AG04450 (cell line): ENCODE results near the gene DPCD. TPM values are rescaled to one million over a fixed set of nuclear protein-coding genes. Genes with fewer than 3 reads are reported as not detected.

Experiments
- CTCF ChIA-PET: fragments of 300-600, 350-600 bp; formaldehyde crosslinking; extraction: SDS; loops from one replicate; lab custom pipeline; 2022; ENCODE audit warnings: antibody characterized with exemption, inconsistent platforms; lab: Charles Lee
- POLR2A ChIA-PET: fragments of 350-600 bp; formaldehyde crosslinking; extraction: SDS; loops from one replicate; lab custom pipeline; 2021; ENCODE audit warnings: antibody characterized with exemption, inconsistent platforms; lab: Yijun Ruan, JAX
- DNase-seq: peaks from one replicate; pipeline ENCODE4 v3.0.0-alpha.2; 2011; ENCODE audit warnings: low read depth, low spot score
- H3K27ac ChIP-seq: one replicate; pipeline ENCODE4 v1.5.1; 2012; ENCODE audit warnings: low read depth, low read length, control low read depth
- H3K27me3 ChIP-seq: one replicate; pipeline ENCODE4 v1.6.0; 2012; ENCODE audit warnings: low read length; ENCODE audit not compliant: control insufficient read depth, insufficient read depth
- H3K4me3 ChIP-seq: 2 replicates; pipeline ENCODE4 v1.5.1; 2011; ENCODE audit warnings: mild to moderate bottlenecking, low read depth, low read length, control low read depth
- H3K9me3 ChIP-seq: 2 replicates; pipeline ENCODE4 v1.5.1; 2012; ENCODE audit warnings: low read length; ENCODE audit not compliant: control insufficient read depth, insufficient read depth
- CTCF ChIP-seq: IDR thresholded peaks from 2 replicates; pipeline ENCODE4 v1.5.1; 2011; ENCODE audit warnings: low read depth, low read length, control low read depth, inconsistent platforms
- polyA plus RNA-seq: library from polyadenylated mRNA; depleted of rRNA; stranded (reverse); fragments of >200 nt; gene quantifications from 2 replicates; pipeline ENCODE4 v1.2.3, GENCODE V29; 2011

DPCD gene
- polyA plus RNA-seq, 1 experiment = 49.7 TPM

DNA sequence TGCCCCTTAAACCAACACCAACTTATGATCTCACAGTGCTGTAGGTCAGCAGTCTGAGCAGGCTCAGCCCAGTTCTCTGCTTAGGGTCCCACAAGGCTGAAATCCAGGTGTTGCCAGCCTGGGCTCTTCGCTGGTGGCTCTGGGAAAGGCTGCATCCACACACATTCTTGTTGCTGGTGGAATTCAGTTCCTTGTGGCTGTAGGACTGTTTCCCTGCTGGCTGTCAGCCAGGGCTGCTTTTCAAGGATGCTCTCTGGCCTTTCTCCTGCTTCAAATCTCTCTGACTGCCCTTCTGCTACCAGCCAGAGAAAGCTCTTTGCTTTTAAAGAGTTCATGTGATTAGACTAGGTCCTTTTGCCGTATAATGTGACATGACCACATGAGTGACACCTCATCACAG is 15.3 kb upstream of the DPCD start:
- no peak for TF ChIP-seq CTCF
- peaks cover 8% of the 10 kb centered on the region for H3K9me3 ChIP-seq
- no peak overlapping the region for H3K4me3 ChIP-seq
- H3K27ac ChIP-seq = no peak overlapping the region
- peaks cover 15% of the 10 kb centered on the region for H3K27me3 ChIP-seq
- ChIA-PET POLR2A (no interaction called here), CTCF (interaction anchor here (1.4 to 7.4 kb wide), 2 partner anchors 300 to 360 kb away, joined by 4 to 132 read pairs; no protein-coding TSS in a partner anchor)
- no peak for DNase-seq

GRCh38 chr10:101573885-101574753 is 14.0 kb upstream of the DPCD start:
- ChIA-PET CTCF (interaction anchor here (7.4 kb wide), 1 partner anchor 362 kb away, joined by 132 read pairs; no protein-coding TSS in a partner anchor), POLR2A (no interaction called here)
- no peak overlapping the region for H3K4me3 ChIP-seq
- DNase-seq = no peak
- TF ChIP-seq CTCF = no peak
- H3K9me3 ChIP-seq = peaks cover 8% of the 10 kb centered on the region
- H3K27me3 ChIP-seq = peaks cover 8% of the 10 kb centered on the region
- no peak overlapping the region for H3K27ac ChIP-seq

- TF ChIP-seq CTCF = no peak
- ChIA-PET POLR2A (no interaction called here), CTCF (no interaction called here)
- Histone ChIP-seq H3K4me3 (no peak overlapping the region), H3K27me3 (no peaks in the 10 kb centered on the region), H3K27ac (no peak overlapping the region), H3K9me3 (peaks cover 8% of the 10 kb centered on the region)
- DNase-seq = no peak
Measured at GRCh38 chr10:101575091-101575490, 13.0 kb upstream of the DPCD start.

GRCh38 chr10:101575580-101576210 is 12.4 kb upstream of the DPCD start:
- no peaks in the 10 kb centered on the region for H3K27me3 ChIP-seq
- no peak overlapping the region for H3K27ac ChIP-seq
- H3K9me3 ChIP-seq = peaks cover 8% of the 10 kb centered on the region
- no peak overlapping the region for H3K4me3 ChIP-seq
- TF ChIP-seq CTCF = no peak
- no peak for DNase-seq
- ChIA-PET CTCF (interaction anchor here (0.5 to 1.8 kb wide), 4 partner anchors 11 to 441 kb away, joined by 4 to 11 read pairs (median 5); no protein-coding TSS in a partner anchor), POLR2A (no interaction called here)
